K562 (cell line): ENCODE measurements around the gene KHSRP. TPM values are rescaled to one million over a fixed set of nuclear protein-coding genes. Genes with fewer than 3 reads are reported as not detected.
A peak's percentile ranks its signal among the peaks of the same experiment; 100 is the strongest.

Source experiments
- ATAC-seq: fragments of 200-7000 bp; cut with Tn5 transposase; 3 replicates; pipeline ENCODE4 v1.9.1; 2020; ENCODE audit warnings: moderate library complexity
- BruUV-seq: library from RNA; stranded (reverse); fragments of 400-500 nt; replicated peaks from 2 replicates; lab custom pipeline; 2021; lab: Mats Ljungman, UMichigan
- CTCF ChIA-PET: fragments of 300-600 bp; formaldehyde crosslinking; extraction: SDS; loops from one replicate; lab custom pipeline; 2021; ENCODE audit warnings: low intra/inter-chr PET ratio; lab: Yijun Ruan, JAX
- POLR2A ChIA-PET: fragments of 300-600, 350-650 bp; sonication (Branson Sonifier 250); formaldehyde crosslinking; extraction: SDS; loops from one replicate; lab custom pipeline; 2021; ENCODE audit warnings: antibody characterized with exemption, inconsistent platforms; lab: Yijun Ruan, JAX
- DNase-seq, 4 experiments: peaks; one replicate each; pipeline versions ENCODE4 v3.0.0 to v3.0.0-alpha.2; 2011 to 2018; ENCODE audit warnings: low spot score in 3 of 4, mixed read lengths in 3 of 4; ENCODE audit errors: extremely low read depth in 1 of 4
- FAIRE-seq: peaks from 2 replicates; lab custom pipeline; 2011; peaks lifted over from hg19 to GRCh38; lab: Jason Lieb, UNC
- H2AFZ ChIP-seq: 2 replicates; pipeline ENCODE4 v1.6.0; 2011; ENCODE audit warnings: low read depth, low read length, control low read depth, inconsistent platforms
- H3K27ac ChIP-seq: fragments of 200-600 bp; 3 replicates; pipeline ENCODE4 v1.8.0; 2011; ENCODE audit warnings: low read depth, mild to moderate bottlenecking, control low read depth, inconsistent platforms, low read length, moderate library complexity, mixed read lengths; ENCODE audit errors: extremely low read depth
- H3K27me3 ChIP-seq, 2 experiments: fragments of 300-600 bp in 1 of 2; 2 replicates in 1 of 2; 3 replicates in 1 of 2; pipeline versions ENCODE4 v1.6.0 to v1.8.0; 2011; ENCODE audit warnings: inconsistent platforms in 2 of 2, low read length in 2 of 2, mild to moderate bottlenecking in 1 of 2, mixed read lengths in 1 of 2, moderate library complexity in 1 of 2; ENCODE audit not compliant: control insufficient read depth in 2 of 2, insufficient read depth in 2 of 2
- H3K36me3 ChIP-seq: fragments of 300-600 bp; 3 replicates; pipeline ENCODE4 v1.8.0; 2011; ENCODE audit warnings: mild to moderate bottlenecking, low read length, inconsistent platforms; ENCODE audit not compliant: control insufficient read depth, insufficient read depth
- H3K4me1 ChIP-seq, 2 experiments: fragments of 200-600 bp in 1 of 2; replicated peaks in 1 of 2; 2 replicates in 1 of 2; 3 replicates in 1 of 2; pipeline versions ENCODE4 v1.5.1 to v1.8.0; 2011; ENCODE audit warnings: inconsistent platforms in 2 of 2, low read length in 2 of 2, mild to moderate bottlenecking in 1 of 2, mixed read lengths in 1 of 2, moderate library complexity in 1 of 2; ENCODE audit not compliant: control insufficient read depth in 2 of 2, insufficient read depth in 2 of 2
- H3K4me2 ChIP-seq: 2 replicates; pipeline ENCODE4 v1.6.1; 2011; ENCODE audit warnings: low read length, control low read depth, inconsistent platforms, mixed read lengths; ENCODE audit not compliant: insufficient read depth
- H3K4me3 ChIP-seq: fragments of 200-600 bp; sonication (generic), shearing (Covaris generic); 2 replicates; pipeline ENCODE4 v1.5.1; 2016; ENCODE audit warnings: control low read depth, inconsistent platforms
- H3K79me2 ChIP-seq: fragments of 200-600 bp; 3 replicates; pipeline ENCODE4 v1.8.0; 2011; ENCODE audit warnings: low read length, inconsistent platforms; ENCODE audit not compliant: control insufficient read depth, insufficient read depth
- H3K9ac ChIP-seq, 2 experiments: 2 replicates each; pipeline versions ENCODE4 v1.6.0 to v1.6.1; 2011; ENCODE audit warnings: low read depth in 2 of 2, low read length in 2 of 2, control low read depth in 1 of 2, inconsistent platforms in 1 of 2, mild to moderate bottlenecking in 1 of 2, mixed read lengths in 1 of 2; ENCODE audit not compliant: insufficient read depth in 1 of 2
- H3K9me1 ChIP-seq: one replicate; pipeline ENCODE4 v1.6.0; 2011; ENCODE audit warnings: inconsistent platforms, mild to moderate bottlenecking, low read length, moderate library complexity; ENCODE audit not compliant: control insufficient read depth, insufficient read depth
- H3K9me3 ChIP-seq: replicated peaks from 2 replicates; pipeline ENCODE4 v1.5.1; 2011; ENCODE audit warnings: low read depth, low read length, inconsistent platforms; ENCODE audit not compliant: control insufficient read depth, insufficient read depth
- H4K20me1 ChIP-seq: replicated peaks from 2 replicates; pipeline ENCODE4 v1.6.1; 2011; ENCODE audit warnings: low read length, inconsistent platforms, mixed read lengths; ENCODE audit not compliant: control insufficient read depth, insufficient read depth
- CBX1 ChIP-seq: sonication (generic); IDR thresholded peaks from 2 replicates; pipeline ENCODE4 v1.6.1; 2016; ENCODE audit warnings: antibody characterized with exemption, low read depth, mild to moderate bottlenecking
- CC2D1A ChIP-seq: fragments of 450-650 bp; IDR thresholded peaks from 2 replicates; pipeline ENCODE4 v1.6.1; 2017; ENCODE audit warnings: mild to moderate bottlenecking
- CEBPG ChIP-seq, 3 experiments: fragments of 200-800 bp in 1 of 3; sonication (Bioruptor generic) in 1 of 3; sonication (generic) in 1 of 3; formaldehyde crosslinking in 1 of 3; IDR thresholded peaks in 2 of 3; conservative IDR thresholded peaks in 1 of 3; 2 replicates each; pipeline versions ENCODE4 v1.6.1 to v1.8.0; 2016 to 2022; ENCODE audit warnings: missing compliant biosample characterization in 2 of 3, missing genetic modification characterization in 2 of 3, mild to moderate bottlenecking in 1 of 3, missing genetic modification reagents in 1 of 3
- CTCF ChIP-seq, 3 experiments: IDR thresholded peaks in 2 of 3; conservative IDR thresholded peaks in 1 of 3; 2 replicates each; pipeline ENCODE4 v1.5.1; 2011 to 2012; ENCODE audit warnings: low read length in 3 of 3, mild to moderate bottlenecking in 3 of 3, control low read depth in 2 of 3, improper control_type of control experiment in 1 of 3, inconsistent platforms in 1 of 3, low read depth in 1 of 3, mixed read lengths in 1 of 3, moderate library complexity in 1 of 3; ENCODE audit not compliant: insufficient read depth in 2 of 3
- DMBX1 ChIP-seq: fragments of 250-450 bp; sonication (Bioruptor Pico); IDR thresholded peaks from 2 replicates; pipeline ENCODE4 v1.8.0; 2022; ENCODE audit warnings: inconsistent platforms, mild to moderate bottlenecking, moderate library complexity, borderline replicate concordance
- E2F5 ChIP-seq: sonication (generic); formaldehyde crosslinking; IDR thresholded peaks from 2 replicates; pipeline ENCODE4 v1.8.0; 2022; ENCODE audit warnings: mild to moderate bottlenecking, missing genetic modification reagents
- EWSR1 ChIP-seq: fragments of 450-650 bp; IDR thresholded peaks from 2 replicates; pipeline ENCODE4 v1.6.1; 2018; ENCODE audit warnings: borderline replicate concordance, mild to moderate bottlenecking, low read depth, moderate library complexity; ENCODE audit not compliant: partially characterized antibody
- FUS ChIP-seq: fragments of 200-400 bp; formaldehyde crosslinking; optimal IDR thresholded peaks from 2 replicates; pipeline ENCODE3; 2017; ENCODE audit warnings: low read depth, low read length
- HMG20A ChIP-seq: fragments of 450-650 bp; formaldehyde crosslinking; conservative IDR thresholded peaks from 2 replicates; pipeline ENCODE4 v1.4.0; 2020; ENCODE audit warnings: mild to moderate bottlenecking, mixed read lengths
- NUFIP1 ChIP-seq: fragments of 450-650 bp; IDR thresholded peaks from 2 replicates; pipeline ENCODE4 v1.6.1; 2018; ENCODE audit not compliant: partially characterized antibody
- RBM22 ChIP-seq: fragments of 200-400 bp; formaldehyde crosslinking; IDR thresholded peaks from 2 replicates; pipeline ENCODE4 v1.6.1; 2018; ENCODE audit warnings: low read length, low read depth; ENCODE audit not compliant: poor library complexity, severe bottlenecking
- SAP30 ChIP-seq: fragments of 200-600 bp; sonication (generic); IDR thresholded peaks from 2 replicates; pipeline ENCODE4 v1.6.1; 2012; ENCODE audit warnings: borderline replicate concordance, low read depth, mild to moderate bottlenecking, moderate library complexity, low read length, control low read depth, inconsistent platforms; ENCODE audit not compliant: insufficient read depth, poor library complexity, severe bottlenecking
- TAF9B ChIP-seq: fragments of 450-650 bp; IDR thresholded peaks from 2 replicates; pipeline ENCODE4 v1.6.1; 2018; ENCODE audit warnings: mild to moderate bottlenecking; ENCODE audit not compliant: partially characterized antibody
- ZBTB9 ChIP-seq: fragments of 450-650 bp; formaldehyde crosslinking; IDR thresholded peaks from 2 replicates; pipeline ENCODE4 v1.4.0; 2020; ENCODE audit warnings: mild to moderate bottlenecking, moderate library complexity
- ZFP30 ChIP-seq: fragments of 250-450 bp; sonication (Bioruptor Pico); IDR thresholded peaks from 2 replicates; pipeline ENCODE4 v1.8.0; 2022; ENCODE audit warnings: moderate library complexity, mild to moderate bottlenecking, inconsistent platforms, borderline replicate concordance
- WGBS: fragments of 100-300 bp; shearing (Covaris generic); methylation state at CpG from one replicate; pipeline ENCODE4 v1.1.6; 2016; ENCODE audit warnings: low coverage, mixed read lengths; ENCODE audit not compliant: insufficient coverage; ENCODE audit errors: missing lambda C conversion rate; 5-methylcytosine and 5-hydroxymethylcytosine counted together
- in situ Hi-C: fragments of 300-500 bp; cut with MboI; formaldehyde crosslinking; loops from 4 replicates; pipeline ENCODE4 v1.15.0; 2018; ENCODE audit warnings: inconsistent platforms, mixed read lengths
- intact Hi-C: fragments of 100-400 bp; cut with micrococcal nuclease; formaldehyde crosslinking; loops from 2 replicates; pipeline ENCODE4 v1.14.2; 2022
- polyA plus RNA-seq, 8 experiments: library from polyadenylated mRNA; depleted of rRNA in 4 of 8; stranded (reverse) in 5 of 8; unstranded in 3 of 8; fragments of >200 nt; fragmentation: Nextera tagmentation in 2 of 8; fragmentation: Illumina TruSeq in 1 of 8; extraction: Ambion mirVana in 2 of 8; extraction: Trizol in 1 of 8; gene quantifications; 2 replicates each; pipeline versions ENCODE4 v1.2.1 to v1.2.3, GENCODE V29; 2011 to 2014; ENCODE audit warnings: inconsistent platforms in 1 of 8, missing spikeins in 1 of 8
- total RNA-seq, 7 experiments: library from RNA; depleted of rRNA in 6 of 7; stranded (reverse); fragments of >200 nt in 6 of 7; fragmentation: Illumina TruSeq in 2 of 7; extraction: Trizol in 2 of 7; gene quantifications; 2 replicates each; pipeline versions ENCODE4 v1.2.1 to v1.2.3, GENCODE V29; 2011 to 2021; ENCODE audit warnings: low replicate concordance in 1 of 7

The KHSRP gene
- total and polyA plus RNA-seq, 9 of the 15 experiments (the other 6 are each of a cell fraction or from before 2014, with no cell fraction given): 4.2 to 564 (median 139) TPM

- WGBS: 84% methylated on average over 23 of the region's 42 CpGs
- Histone ChIP-seq H3K9ac (0 out of 4 replicates have a peak overlapping the region, but pooled peaks of 1 of the 2 experiments have one; percentile 36), H2AFZ (no peak overlapping the region), H4K20me1 (peaks cover 8% of the 10 kb centered on the region; the same call in 1 of the 2 replicates), H3K27ac (no peak overlapping the region), H3K27me3 (no peaks in the 10 kb centered on the region), H3K4me2 (no peak overlapping the region), H3K4me3 (no peak overlapping the region), H3K36me3 (peaks cover 56% of the 10 kb centered on the region; the same call in 2 of the 3 replicates), H3K9me1 (no peaks in the 10 kb centered on the region), H3K4me1 (peaks cover 0 to 50% of the 10 kb centered on the region in 2 experiments; a peak in 2 of 5 replicates), H3K9me3 (no peaks in the 10 kb centered on the region), H3K79me2 (peaks cover 3% of the 10 kb centered on the region; the same call in 1 of the 3 replicates)
- in situ Hi-C loops (no loop called here), intact Hi-C loops (no loop called here)
- ChIA-PET POLR2A (interaction anchor here (1.0 kb wide), 2 partner anchors 11 to 42 kb away, joined by 4 read pairs; partner anchors contain the start of genes ALKBH7 and KHSRP), CTCF (no interaction called here)
- DNase-seq (peak in 2 of 4 experiments; percentile 26 to 36), ATAC-seq (peak; percentile 17; the same call in 2 of the 3 replicates), FAIRE-seq (no peak)
- BruUV-seq: TSS peak; percentile 52
- no peak for TF ChIP-seq ZFP30 (CRISPR knock-in tag)
- TF ChIP-seq SAP30: no peak
- no peak for TF ChIP-seq E2F5
- TF ChIP-seq ZBTB9: no peak
- no peak for TF ChIP-seq HMG20A (CRISPR knock-in tag)
- no peak for TF ChIP-seq NUFIP1
- TF ChIP-seq CEBPG (CRISPR knock-in tag; IDR thresholded peaks at IDR 0.05): no peak
- TF ChIP-seq CEBPG (tag; conservative IDR thresholded peaks at IDR 0.05 in 1 of 2, IDR thresholded peaks at IDR 0.05 in 1 of 2): no peak
- no peak for TF ChIP-seq DMBX1 (CRISPR knock-in tag)
- no peak for TF ChIP-seq CBX1
- TF ChIP-seq CC2D1A: no peak
- no peak for TF ChIP-seq EWSR1
- no peak for TF ChIP-seq FUS
- TF ChIP-seq RBM22: peak; percentile 28
- no peak for TF ChIP-seq TAF9B
- TF ChIP-seq CTCF (IDR thresholded peaks at IDR 0.05 in 2 of 3, conservative IDR thresholded peaks at IDR 0.05 in 1 of 3; ENCODE audit: insufficient read depth in 2 of 3, low read depth in 1 of 3, low read length in 3 of 3): 0 out of 6 replicates have a peak, but pooled peaks of 1 of the 3 experiments have one; percentile 8
Measured at GRCh38 chr19:6413721-6414643, 10.6 kb downstream of the KHSRP start.
